Measurements from ENCODE around the gene LRP2.

The LRP2 gene

GRCh38 chr2:169112841-169113240 lies 249.5 kb downstream of the LRP2 start:
- no peak for DNase-seq

DNA sequence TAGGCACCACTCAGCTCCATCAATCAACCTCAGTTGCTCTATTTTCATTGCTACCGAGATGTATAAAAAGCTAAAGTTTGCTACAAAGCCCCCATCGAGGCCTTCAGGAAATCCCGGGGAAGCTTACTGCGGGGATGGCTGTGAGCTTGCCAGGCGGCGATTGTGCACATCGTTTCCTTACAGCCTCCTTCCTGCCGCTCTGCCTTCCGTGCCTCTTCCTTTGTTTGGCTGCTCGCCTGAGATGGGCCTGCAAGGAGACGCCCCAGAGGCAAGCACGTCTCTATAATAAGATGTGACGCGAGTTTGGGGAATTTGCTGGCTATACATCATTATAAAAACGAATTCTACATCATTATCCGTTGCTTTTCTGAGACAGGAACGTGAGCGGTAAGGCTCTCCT lies 251.4 kb downstream of the LRP2 start:
- DNase-seq = no peak

- DNase-seq = no peak
Measured at GRCh38 chr2:169110419-169110818, 251.9 kb downstream of the LRP2 start.

DNA sequence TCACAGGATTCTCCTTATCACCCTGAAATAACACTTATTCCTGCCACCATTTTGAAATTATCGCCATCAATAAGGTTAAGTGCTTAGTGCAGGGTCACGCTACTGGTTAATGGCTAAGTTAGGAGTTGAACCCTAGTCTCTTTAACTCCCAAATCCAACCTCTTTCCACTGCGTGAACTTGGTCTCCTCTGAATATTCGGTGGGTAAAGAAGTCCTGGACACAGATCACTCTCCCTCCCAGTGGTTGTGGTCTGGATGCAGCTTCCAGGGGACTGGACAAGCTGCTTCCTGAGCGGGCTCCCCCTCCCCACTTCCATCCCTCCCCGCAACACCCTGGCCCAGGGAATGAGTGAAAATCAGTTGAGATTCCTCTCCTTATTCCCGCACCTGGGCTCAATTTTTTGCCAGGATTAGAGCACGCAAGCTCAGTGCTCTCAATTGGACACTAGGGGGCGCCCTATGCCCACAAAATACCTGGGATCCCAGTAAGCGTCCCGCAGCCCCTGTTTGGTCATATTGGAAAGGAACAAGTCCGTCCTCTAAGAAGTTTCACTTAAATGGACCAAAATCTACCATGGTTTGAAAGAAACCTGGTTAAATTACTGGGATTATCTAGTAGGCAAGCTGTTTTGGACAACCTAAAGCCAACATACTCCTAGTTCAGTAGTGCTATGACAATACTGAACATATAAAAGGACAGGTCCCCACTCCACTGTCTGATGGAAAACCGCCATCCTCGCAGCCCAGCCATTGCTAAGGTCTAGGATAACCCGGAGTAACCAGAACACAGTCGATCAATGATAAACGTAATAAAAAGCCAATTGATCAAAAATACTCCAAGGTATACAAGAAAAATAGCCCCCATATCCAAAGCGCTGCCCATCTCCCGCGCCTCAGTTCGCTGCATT lies 252.6 kb downstream of the LRP2 start:
- peak; percentile 49 to 87 for DNase-seq

- DNase-seq = no peak
Measured at GRCh38 chr2:169108099-169108884, 254.0 kb downstream of the LRP2 start.

- DNase-seq = no peak
Measured at GRCh38 chr2:169107645-169108044, 254.7 kb downstream of the LRP2 start.

DNA sequence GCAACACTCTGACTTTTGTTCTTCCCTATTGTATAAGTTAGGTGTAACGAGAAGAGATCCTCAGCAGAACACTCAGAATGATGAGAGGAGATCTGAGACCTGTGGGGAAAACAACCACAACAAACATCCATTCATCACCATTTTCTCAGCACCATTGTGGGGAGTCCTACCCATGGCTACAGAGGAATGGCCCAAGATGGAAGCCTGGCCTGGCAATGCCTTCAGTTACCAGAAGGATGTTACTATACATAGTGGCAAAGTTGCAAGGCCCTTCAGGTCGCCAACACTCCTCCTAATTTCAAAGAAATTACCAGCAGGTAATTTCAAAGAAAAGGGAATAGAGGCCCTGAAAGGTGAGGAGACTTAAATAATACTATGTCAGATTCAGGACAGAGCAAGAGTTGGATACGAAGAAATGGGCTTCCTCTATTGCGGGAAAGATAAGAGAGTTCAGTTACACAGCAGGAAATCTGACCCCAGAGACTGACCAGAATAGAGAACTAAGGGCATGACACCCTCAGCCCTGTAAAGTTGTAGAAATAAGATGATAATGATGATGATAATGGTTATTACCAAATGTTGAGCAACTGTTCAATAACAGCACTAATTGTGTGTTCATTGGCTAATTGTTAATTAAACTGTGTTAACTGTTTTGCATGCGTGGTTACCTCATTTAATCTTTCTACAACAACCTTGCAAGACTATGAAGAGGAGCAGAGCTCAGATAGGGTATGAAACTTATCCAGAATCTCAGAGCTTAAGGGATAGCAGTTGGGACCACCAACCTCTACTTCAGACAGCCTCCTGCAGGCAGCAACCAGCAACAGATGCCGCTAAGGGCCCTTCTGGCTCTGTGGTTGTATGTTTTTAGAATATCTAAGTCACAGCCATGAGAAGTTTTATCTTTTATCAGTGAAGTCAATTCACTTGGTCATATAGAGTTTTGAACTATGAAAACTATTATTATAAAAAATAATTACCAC lies 255.5 kb downstream of the LRP2 start:
- DNase-seq = no peak

DNA sequence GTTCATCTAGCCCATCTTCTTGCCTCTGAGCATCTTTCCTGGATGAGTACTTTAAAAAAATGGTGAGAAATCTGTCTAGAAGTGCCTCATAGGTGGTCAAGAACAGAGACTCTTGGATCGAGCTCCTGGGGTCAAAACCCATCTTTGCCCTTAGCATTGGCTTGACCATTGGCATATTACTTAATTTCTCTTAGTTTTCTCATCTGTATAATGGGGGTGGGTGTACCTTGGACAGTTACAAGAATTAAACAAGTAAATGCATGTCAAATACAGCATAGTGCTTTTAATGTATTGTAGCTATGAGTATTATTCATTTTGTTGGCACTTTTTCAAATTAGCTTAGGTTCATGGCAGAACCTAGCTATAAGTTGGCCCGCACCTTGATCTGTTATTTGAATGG lies 256.2 kb downstream of the LRP2 start:
- no peak for DNase-seq

DNA sequence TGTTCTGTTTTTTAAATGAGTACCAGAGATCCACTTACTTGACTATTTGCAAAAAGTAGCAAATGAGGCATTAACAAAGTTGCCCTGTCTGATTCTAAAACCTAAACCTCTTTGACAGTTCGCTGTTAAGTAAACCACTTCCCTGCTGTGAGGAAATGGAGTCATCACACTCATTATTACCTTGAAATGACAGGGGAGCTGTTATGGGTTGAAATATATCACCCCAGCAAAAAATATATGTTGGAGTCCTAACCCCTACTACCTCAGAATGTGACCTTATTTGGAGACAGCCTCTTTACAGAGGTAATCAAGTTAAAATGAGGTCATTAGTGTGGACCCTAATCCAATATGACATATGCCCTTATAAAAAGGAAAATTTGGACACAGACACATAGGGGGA lies 256.9 kb downstream of the LRP2 start:
- no peak for DNase-seq

DNA sequence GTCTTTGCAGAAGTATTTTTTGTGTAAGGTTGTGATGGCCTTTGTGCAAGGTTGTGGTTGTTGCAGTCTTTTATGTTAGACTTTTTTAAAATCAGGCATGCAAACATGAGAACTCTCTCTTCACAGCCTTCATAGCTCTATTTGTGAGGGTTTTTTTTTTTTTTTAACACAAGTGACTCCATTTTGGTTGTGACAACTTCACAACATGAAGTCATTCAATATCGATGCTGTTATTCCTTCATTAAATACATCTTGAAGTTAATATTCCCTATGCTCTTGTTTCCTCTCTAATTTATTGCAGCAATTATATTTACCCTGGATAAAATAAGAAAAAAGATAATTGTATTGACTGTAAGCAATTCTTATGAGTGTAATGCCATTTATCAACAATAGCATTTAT lies 257.5 kb downstream of the LRP2 start:
- no peak for DNase-seq

DNA sequence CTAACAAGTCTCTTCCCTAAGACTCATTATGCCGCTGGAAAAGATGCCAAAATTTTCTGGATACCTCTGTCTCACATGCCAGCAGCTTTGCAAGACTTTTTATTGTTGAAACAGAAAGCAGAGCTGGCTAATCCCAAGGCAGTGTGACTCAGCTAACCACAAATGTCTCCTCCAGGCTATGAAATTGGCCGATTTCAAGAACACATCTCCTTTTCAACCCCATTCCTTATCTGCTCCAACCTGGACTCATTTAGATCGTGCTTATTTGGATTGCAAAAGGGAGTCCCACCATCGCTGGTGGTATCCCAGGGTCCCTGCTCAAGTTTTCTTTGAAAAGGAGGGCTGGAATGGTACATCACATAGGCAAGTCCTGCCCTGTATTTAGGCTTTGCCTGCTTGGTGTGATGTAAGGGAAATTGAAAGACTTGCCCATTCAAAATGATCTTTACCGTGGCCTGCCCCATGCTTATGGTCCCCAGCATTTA lies 266.7 kb downstream of the LRP2 start:
- no peak for DNase-seq

GRCh38 chr2:169094676-169095075 lies 267.7 kb downstream of the LRP2 start:
- peak; percentile 3 to 29 for DNase-seq

DNA sequence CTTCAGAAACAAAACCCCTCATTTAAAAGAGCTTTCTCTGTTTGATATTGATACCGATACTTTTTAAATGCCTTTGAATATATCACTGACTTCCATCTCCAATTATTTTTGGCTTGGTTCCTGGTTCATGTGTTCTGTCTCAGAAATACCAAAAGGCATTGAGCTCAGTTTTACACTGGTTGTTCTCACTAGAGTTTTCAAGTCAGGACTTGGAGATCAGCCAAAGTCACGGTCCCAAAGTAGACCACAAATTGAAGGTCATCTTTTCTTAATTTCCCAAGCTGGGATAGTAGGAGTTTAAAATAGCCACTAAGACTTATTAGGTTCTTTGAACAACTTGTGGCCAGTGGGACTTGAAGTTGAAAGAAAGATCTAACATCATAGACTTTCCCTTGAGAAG lies 268.8 kb downstream of the LRP2 start:
- no peak for DNase-seq

DNA sequence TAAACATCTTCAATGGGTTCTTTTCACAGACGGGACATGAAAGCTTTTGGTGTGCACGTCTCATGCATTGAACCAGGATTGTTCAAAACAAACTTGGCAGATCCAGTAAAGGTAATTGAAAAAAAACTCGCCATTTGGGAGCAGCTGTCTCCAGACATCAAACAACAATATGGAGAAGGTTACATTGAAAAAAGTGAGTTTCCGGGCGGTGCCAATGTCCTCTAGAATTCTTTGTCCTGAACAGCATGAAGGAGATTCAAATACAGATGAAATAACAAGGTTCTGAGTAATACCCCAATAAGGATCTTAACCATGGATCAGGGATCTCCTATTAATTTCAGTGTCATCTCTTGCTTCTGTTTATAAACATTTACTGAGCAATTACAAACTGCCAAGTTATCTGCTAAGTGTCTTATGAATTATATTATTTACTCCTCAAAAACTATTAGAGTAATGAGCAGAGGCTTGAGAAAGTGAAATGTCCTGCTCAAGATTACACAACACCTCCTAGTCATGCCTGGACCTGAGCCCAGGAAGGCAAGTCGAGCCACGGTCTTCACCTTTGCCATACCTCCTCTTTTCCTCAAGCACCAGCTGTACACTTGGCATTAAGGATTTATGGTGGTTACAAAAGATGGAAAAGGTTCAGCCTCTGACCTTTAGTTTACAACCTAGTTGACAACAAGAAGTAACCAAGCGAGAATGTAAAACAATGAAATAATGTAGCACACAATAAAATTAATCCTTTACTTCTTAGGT lies 270.4 kb downstream of the LRP2 start:
- no peak for DNase-seq

- no peak for DNase-seq
Measured at GRCh38 chr2:169091256-169091655, 271.1 kb downstream of the LRP2 start.

- DNase-seq = peak in 1 of 2 experiments; percentile 41
Measured at GRCh38 chr2:169090133-169090820, 272.1 kb downstream of the LRP2 start.

GRCh38 chr2:169089182-169089581 lies 273.2 kb downstream of the LRP2 start:
- no peak for DNase-seq

- no peak for DNase-seq
Measured at GRCh38 chr2:169087757-169088379, 274.5 kb downstream of the LRP2 start.

DNA sequence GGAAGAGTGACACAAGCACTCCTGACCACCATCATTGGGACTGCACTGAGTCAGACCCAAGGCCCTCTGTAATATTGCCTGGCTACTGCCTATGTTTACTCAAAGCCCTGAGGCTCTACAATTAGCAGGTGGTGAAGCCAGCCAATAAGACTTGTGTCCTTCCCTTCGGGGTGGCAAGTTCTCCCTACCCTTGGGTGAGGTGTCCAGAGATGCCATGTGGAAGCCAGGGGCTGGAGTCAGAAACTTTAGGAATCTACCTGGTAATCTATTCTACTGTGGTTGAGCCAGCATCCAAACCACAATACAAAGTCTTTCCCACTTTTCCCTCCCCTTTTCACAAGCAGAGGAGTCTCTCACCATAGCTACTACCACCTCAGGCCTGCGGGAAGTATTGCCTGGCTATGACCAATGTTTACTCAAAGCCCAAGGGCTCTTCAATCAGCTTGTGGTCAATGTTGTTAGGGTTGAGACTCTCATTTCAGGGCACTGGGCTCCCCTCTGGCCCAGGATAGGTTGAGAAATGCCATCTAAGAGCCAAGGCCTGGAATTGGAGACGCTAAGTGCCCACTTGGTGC lies 275.4 kb downstream of the LRP2 start:
- DNase-seq = no peak

GRCh38 chr2:169082995-169083394 lies 279.3 kb downstream of the LRP2 start:
- no peak for DNase-seq

Measured in NCI-H526 (cell line).